ENCODE measurements around the gene KRTAP10-5.

DNA sequence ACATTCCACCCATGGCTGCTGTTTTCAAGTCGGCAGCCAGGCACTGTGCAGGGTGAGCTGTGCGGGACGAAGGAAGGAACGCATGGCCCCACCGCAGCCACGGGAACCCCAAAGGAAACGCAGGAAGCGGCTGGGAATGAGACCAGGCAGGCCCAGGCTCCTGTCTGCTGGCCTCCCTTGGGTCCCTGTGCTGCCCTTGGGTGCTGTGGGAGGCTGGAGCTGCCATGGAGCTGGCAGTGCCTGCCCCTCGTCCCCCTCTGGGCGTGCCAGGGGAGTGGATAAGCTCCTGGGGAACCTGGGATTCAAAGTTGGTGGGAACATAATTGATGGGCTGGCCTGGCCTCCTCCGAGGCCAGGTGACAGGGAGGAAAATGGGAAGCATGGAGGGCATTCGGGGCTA, 12.1 kb downstream of the KRTAP10-5 start:
- TF ChIP-seq, protein P1, sequence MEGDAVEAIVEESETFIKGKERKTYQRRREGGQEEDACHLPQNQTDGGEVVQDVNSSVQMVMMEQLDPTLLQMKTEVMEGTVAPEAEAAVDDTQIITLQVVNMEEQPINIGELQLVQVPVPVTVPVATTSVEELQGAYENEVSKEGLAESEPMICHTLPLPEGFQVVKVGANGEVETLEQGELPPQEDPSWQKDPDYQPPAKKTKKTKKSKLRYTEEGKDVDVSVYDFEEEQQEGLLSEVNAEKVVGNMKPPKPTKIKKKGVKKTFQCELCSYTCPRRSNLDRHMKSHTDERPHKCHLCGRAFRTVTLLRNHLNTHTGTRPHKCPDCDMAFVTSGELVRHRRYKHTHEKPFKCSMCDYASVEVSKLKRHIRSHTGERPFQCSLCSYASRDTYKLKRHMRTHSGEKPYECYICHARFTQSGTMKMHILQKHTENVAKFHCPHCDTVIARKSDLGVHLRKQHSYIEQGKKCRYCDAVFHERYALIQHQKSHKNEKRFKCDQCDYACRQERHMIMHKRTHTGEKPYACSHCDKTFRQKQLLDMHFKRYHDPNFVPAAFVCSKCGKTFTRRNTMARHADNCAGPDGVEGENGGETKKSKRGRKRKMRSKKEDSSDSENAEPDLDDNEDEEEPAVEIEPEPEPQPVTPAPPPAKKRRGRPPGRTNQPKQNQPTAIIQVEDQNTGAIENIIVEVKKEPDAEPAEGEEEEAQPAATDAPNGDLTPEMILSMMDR (IDR thresholded peaks at IDR 0.05 in 8 of 11, conservative IDR thresholded peaks at IDR 0.05 in 3 of 11) = no peak
- TF ChIP-seq POLR2AphosphoS5 (IDR thresholded peaks at IDR 0.05) (no peak), POLR2A (IDR thresholded peaks at IDR 0.05) (no peak)
